ENCODE results near the gene SCAPER. TPM values are rescaled to one million over a fixed set of nuclear protein-coding genes. Genes with fewer than 3 reads are reported as not detected.

SCAPER gene, protein sequence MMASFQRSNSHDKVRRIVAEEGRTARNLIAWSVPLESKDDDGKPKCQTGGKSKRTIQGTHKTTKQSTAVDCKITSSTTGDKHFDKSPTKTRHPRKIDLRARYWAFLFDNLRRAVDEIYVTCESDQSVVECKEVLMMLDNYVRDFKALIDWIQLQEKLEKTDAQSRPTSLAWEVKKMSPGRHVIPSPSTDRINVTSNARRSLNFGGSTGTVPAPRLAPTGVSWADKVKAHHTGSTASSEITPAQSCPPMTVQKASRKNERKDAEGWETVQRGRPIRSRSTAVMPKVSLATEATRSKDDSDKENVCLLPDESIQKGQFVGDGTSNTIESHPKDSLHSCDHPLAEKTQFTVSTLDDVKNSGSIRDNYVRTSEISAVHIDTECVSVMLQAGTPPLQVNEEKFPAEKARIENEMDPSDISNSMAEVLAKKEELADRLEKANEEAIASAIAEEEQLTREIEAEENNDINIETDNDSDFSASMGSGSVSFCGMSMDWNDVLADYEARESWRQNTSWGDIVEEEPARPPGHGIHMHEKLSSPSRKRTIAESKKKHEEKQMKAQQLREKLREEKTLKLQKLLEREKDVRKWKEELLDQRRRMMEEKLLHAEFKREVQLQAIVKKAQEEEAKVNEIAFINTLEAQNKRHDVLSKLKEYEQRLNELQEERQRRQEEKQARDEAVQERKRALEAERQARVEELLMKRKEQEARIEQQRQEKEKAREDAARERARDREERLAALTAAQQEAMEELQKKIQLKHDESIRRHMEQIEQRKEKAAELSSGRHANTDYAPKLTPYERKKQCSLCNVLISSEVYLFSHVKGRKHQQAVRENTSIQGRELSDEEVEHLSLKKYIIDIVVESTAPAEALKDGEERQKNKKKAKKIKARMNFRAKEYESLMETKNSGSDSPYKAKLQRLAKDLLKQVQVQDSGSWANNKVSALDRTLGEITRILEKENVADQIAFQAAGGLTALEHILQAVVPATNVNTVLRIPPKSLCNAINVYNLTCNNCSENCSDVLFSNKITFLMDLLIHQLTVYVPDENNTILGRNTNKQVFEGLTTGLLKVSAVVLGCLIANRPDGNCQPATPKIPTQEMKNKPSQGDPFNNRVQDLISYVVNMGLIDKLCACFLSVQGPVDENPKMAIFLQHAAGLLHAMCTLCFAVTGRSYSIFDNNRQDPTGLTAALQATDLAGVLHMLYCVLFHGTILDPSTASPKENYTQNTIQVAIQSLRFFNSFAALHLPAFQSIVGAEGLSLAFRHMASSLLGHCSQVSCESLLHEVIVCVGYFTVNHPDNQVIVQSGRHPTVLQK (N-terminal part only)
- total RNA-seq (2013; cell fraction: nucleolus; rRNA removed) = 32.2 and 35.4 TPM in 2 replicates
- total RNA-seq (2014; rRNA removed) (4.1 and 5.6 TPM in 2 replicates), total RNA-seq (2014; rRNA removed; fragmentation: Illumina TruSeq; extraction: Trizol) (5.4 and 6.2 TPM in 2 replicates), total RNA-seq (2021) (4.9 and 5.7 TPM in 2 replicates), polyA plus RNA-seq (2011; rRNA removed) (1.9 and 2.1 TPM in 2 replicates), polyA plus RNA-seq (2014; fragmentation: Illumina TruSeq; extraction: Trizol) (3.4 and 3.8 TPM in 2 replicates), polyA plus RNA-seq (2014; fragmentation: Nextera tagmentation; extraction: Ambion mirVana) (1 to 10 TPM; 2.3 to 3.7 TPM), polyA plus RNA-seq (2014; rRNA removed) (1.0 and 1.2 TPM in 2 replicates), polyA plus RNA-seq (2016; fragmentation: Nextera tagmentation; extraction: Ambion mirVana) (1 to 10 TPM; 7.4 to 7.7 TPM), polyA minus RNA-seq (2011; rRNA and poly(A)+ RNA removed) (1.9 and 4.5 TPM in 2 replicates), Bru-seq, nascent RNA (percentile 53 among the genes with signal in this experiment), BruChase-seq, experiment 1, labeled RNA remaining after a 6-hour chase (percentile 46 among the genes with signal in this experiment), BruChase-seq, experiment 2, labeled RNA remaining after a 2-hour chase (percentile 47 among the genes with signal in this experiment)
- polyA plus RNA-seq (2011; ENCODE audit: low read depth) = 8.3 TPM
- 0.90 and 1.2 TPM in 2 replicates for polyA plus RNA-seq (2011; cell fraction: cytosol; rRNA removed)
- 1.8 and 3.6 TPM in 2 replicates for polyA plus RNA-seq (2011; cell fraction: nucleus; rRNA removed)
- 5.4 and 6.6 TPM in 2 replicates for polyA plus RNA-seq (2012)
- 1.9 and 2.8 TPM in 2 replicates for polyA minus RNA-seq (2011; cell fraction: cytosol; rRNA and poly(A)+ RNA removed)
- 5.6 and 7.6 TPM in 2 replicates for polyA minus RNA-seq (2011; cell fraction: nucleus; rRNA and poly(A)+ RNA removed)
- long read RNA-seq, experiment 1 = 0 reads
- long read RNA-seq, experiment 2, partial matches to known transcripts = 30 of 49 reads
- long read RNA-seq, experiment 2, other reads (novel, unspliced or antisense) = 18 of 49 reads

DNA sequence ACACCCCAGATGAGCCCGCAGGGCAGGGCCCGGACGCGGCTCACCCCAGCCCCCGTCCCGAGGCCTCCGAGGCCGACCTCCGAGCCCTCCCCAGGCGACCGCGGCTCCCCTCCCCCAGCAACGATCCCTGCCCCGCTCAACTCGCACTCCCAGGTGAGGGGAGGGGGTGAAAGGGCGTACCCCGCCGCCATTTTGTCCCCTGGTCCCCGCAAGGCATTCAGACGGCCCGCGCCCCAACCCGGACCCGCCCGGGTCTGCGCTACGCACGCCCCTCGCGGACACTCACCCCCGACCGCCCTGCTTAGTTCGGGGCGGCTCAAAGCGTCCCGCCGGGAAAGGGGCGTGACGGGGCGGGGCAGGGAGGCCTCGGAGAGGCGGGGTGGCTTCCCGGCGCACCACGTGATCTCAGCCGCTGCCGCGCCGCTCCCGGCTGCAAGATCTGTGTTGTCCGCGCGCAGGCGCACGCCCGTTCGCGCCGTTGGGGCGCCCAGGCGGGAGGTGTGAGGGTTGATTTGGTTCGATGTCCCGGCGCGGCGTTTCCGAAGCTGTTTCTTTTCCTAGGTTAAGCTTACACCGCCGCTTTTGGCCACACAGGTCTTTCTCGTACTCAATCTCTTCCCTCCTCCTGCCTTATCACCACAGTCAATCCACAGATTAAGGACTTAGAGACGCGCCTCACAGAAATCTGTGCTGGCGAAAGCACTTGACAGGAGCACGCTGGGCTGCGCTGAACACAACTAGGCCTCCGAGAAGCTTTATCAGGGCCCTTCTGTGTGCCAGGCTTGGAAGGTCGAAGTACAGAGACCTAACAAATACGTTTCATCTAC lies at the start of gene SCAPER:
SCAPER (minus strand) TSS at position 328 of the 827 bp plus-strand sequence. CDS start 21,523 bp downstream, outside the sequence.
- H3K4me1 ChIP-seq (ENCODE audit: control insufficient read depth, insufficient read depth, low read length) = peaks cover 13% of the 10 kb centered on the region
- peak within 1 kb of the TSS; percentile 44 for H3K27ac ChIP-seq (ENCODE audit: control insufficient read depth, insufficient read depth)
- ChIA-PET CTCF (interaction anchor here (1.4 to 1.6 kb wide), 2 partner anchors 126 to 202 kb away, joined by 5 read pairs; no protein-coding TSS in a partner anchor), SMC1A (ENCODE audit: uncharacterized antibody, unreplicated experiment) (interaction anchor here (1.0 to 2.0 kb wide), 2 partner anchors 30 to 94 kb away, joined by 4 to 8 read pairs; no protein-coding TSS in a partner anchor), POLR2A (interaction anchor here (0.6 kb wide), 1 partner anchor 74 kb away, joined by 5 read pairs; no protein-coding TSS in a partner anchor), RAD21 (ENCODE audit: unreplicated experiment) (no interaction called here)
- H3K79me2 ChIP-seq (ENCODE audit: control insufficient read depth, insufficient read depth, low read length) = peaks cover 3% of the 10 kb centered on the region
- in situ Hi-C loops (cut with MboI) = no loop called here
- H2AFZ ChIP-seq (ENCODE audit: control insufficient read depth, low read depth, low read length) = peak within 1 kb of the TSS; percentile 93
- no peaks in the 10 kb centered on the region for H3K36me3 ChIP-seq (ENCODE audit: control insufficient read depth in 2 of 2, insufficient read depth in 2 of 2, low read length in 1 of 2)
- H3K9me3 ChIP-seq (replicated peaks; ENCODE audit: control insufficient read depth, insufficient read depth, low read length) = no peaks in the 10 kb centered on the region
- no peaks in the 10 kb centered on the region for H4K20me1 ChIP-seq (ENCODE audit: control insufficient read depth, insufficient read depth)
- DNase-seq (ENCODE audit: low read depth, low spot score) (peak; percentile 63), ATAC-seq (peak; percentile 95), FAIRE-seq (peak; percentile 13)
- no TSS peak for BruUV-seq (replicated peaks)
- WGBS (ENCODE audit: insufficient coverage, insufficient replicate concordance, low lambda C conversion rate, missing lambda C conversion rate) = under 1% methylated on average over 38 of the region's 78 CpGs
- H3K4me3 ChIP-seq = peak within 1 kb of the TSS; percentile 78
- H3K9ac ChIP-seq (ENCODE audit: control insufficient read depth, insufficient read depth, low read length) = peak within 1 kb of the TSS; percentile 71
- H3K4me2 ChIP-seq (ENCODE audit: control insufficient read depth, insufficient read depth) = peak within 1 kb of the TSS; percentile 88
- no peaks in the 10 kb centered on the region for H3K27me3 ChIP-seq (replicated peaks in 1 of 2; ENCODE audit: control insufficient read depth in 2 of 2, insufficient read depth in 2 of 2, low read length in 1 of 2)
- intact Hi-C loops (cut with micrococcal nuclease; ENCODE audit: unreplicated experiment) = no loop called here
- TF ChIP-seq SIN3A (IDR thresholded peaks at IDR 0.05; ENCODE audit: low read depth, low read length) (no peak), NFYA (IDR thresholded peaks at IDR 0.05; ENCODE audit: borderline replicate concordance, low read depth, low read length) (no peak), RBBP5 (conservative IDR thresholded peaks at IDR 0.05) (no peak; the same call in 1 of the 2 replicates), IRF4 (IDR thresholded peaks at IDR 0.05; ENCODE audit: low read depth, low read length) (no peak), CBX5 (IDR thresholded peaks at IDR 0.05; ENCODE audit: low read depth) (no peak), CBFB (IDR thresholded peaks at IDR 0.05; ENCODE audit: low read depth) (0 out of 2 replicates have a peak, but pooled peaks have one; percentile 52), RUNX3 (IDR thresholded peaks at IDR 0.05; ENCODE audit: low read length) (no peak), SP1 (IDR thresholded peaks at IDR 0.05; ENCODE audit: low read depth, low read length) (no peak), ESRRA (IDR thresholded peaks at IDR 0.05; ENCODE audit: low read length) (no peak), YBX1 (IDR thresholded peaks at IDR 0.05) (no peak), NFIC (IDR thresholded peaks at IDR 0.05; ENCODE audit: low read depth, low read length) (no peak)
- TF ChIP-seq, protein P1, sequence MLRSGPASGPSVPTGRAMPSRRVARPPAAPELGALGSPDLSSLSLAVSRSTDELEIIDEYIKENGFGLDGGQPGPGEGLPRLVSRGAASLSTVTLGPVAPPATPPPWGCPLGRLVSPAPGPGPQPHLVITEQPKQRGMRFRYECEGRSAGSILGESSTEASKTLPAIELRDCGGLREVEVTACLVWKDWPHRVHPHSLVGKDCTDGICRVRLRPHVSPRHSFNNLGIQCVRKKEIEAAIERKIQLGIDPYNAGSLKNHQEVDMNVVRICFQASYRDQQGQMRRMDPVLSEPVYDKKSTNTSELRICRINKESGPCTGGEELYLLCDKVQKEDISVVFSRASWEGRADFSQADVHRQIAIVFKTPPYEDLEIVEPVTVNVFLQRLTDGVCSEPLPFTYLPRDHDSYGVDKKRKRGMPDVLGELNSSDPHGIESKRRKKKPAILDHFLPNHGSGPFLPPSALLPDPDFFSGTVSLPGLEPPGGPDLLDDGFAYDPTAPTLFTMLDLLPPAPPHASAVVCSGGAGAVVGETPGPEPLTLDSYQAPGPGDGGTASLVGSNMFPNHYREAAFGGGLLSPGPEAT (IDR thresholded peaks at IDR 0.05; ENCODE audit: low read depth) = 0 out of 2 replicates have a peak, but pooled peaks have one; percentile 31
- TF ChIP-seq, protein P2, sequence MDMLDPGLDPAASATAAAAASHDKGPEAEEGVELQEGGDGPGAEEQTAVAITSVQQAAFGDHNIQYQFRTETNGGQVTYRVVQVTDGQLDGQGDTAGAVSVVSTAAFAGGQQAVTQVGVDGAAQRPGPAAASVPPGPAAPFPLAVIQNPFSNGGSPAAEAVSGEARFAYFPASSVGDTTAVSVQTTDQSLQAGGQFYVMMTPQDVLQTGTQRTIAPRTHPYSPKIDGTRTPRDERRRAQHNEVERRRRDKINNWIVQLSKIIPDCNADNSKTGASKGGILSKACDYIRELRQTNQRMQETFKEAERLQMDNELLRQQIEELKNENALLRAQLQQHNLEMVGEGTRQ (IDR thresholded peaks at IDR 0.05; ENCODE audit: borderline replicate concordance, low read depth, low read length) = peak; percentile 83

All from GM12878 (cell line).